ENCODE data around the gene KRT2. TPM values are rescaled to one million over a fixed set of nuclear protein-coding genes. Genes with fewer than 3 reads are reported as not detected.

The KRT2 gene
- total RNA-seq, 1 experiment from 2014 or later: not detected

GRCh38 chr12:52667931-52668330 lies 15.9 kb upstream of the KRT2 start:
- CTCF ChIA-PET: interaction anchor here (0.8 to 3.7 kb wide), 6 partner anchors 47 to 272 kb away, joined by 3 to 22 read pairs (median 12); no protein-coding TSS in a partner anchor
- H3K4me3 Mint-ChIP-seq: no peak overlapping the region

More at GRCh38 chr12:52667931-52668330, 15.9 kb upstream of the KRT2 start:
- peaks cover 2% of the 10 kb centered on the region; the same call in 1 of the 2 replicates for H3K27me3 Mint-ChIP-seq (ENCODE audit: low read depth)
- ATAC-seq (no peak), DNase-seq (ENCODE audit: low spot score) (no peak)
- no peaks in the 10 kb centered on the region for H3K9me3 Mint-ChIP-seq
- TF ChIP-seq ZBTB21 (CRISPR knock-in tag; IDR thresholded peaks at IDR 0.05; ENCODE audit: borderline replicate concordance): no peak
- TF ChIP-seq PRRX2 (CRISPR knock-in tag; IDR thresholded peaks at IDR 0.05): no peak
- TF ChIP-seq PREB (CRISPR knock-in tag; IDR thresholded peaks at IDR 0.05; ENCODE audit: borderline replicate concordance): no peak
- TF ChIP-seq ZNF423 (CRISPR knock-in tag; IDR thresholded peaks at IDR 0.05): no peak
- TF ChIP-seq SMAD3 (CRISPR knock-in tag; IDR thresholded peaks at IDR 0.05; ENCODE audit: borderline replicate concordance): no peak
- no peak for TF ChIP-seq E2F5 (CRISPR knock-in tag; IDR thresholded peaks at IDR 0.05)
- TF ChIP-seq MYBL2 (CRISPR knock-in tag; IDR thresholded peaks at IDR 0.05): no peak
- TF ChIP-seq ZNF416 (CRISPR knock-in tag; IDR thresholded peaks at IDR 0.05): no peak
- TF ChIP-seq RELA (CRISPR knock-in tag; IDR thresholded peaks at IDR 0.05; ENCODE audit: borderline replicate concordance): no peak
- no peak for TF ChIP-seq ZNF512 (CRISPR knock-in tag; IDR thresholded peaks at IDR 0.05; ENCODE audit: borderline replicate concordance)
- no peak for TF ChIP-seq ETV6 (CRISPR knock-in tag; IDR thresholded peaks at IDR 0.05)
- TF ChIP-seq TCF7 (CRISPR knock-in tag; IDR thresholded peaks at IDR 0.05; ENCODE audit: low read depth): no peak
- TF ChIP-seq ZNF425 (CRISPR knock-in tag; conservative IDR thresholded peaks at IDR 0.05): no peak
- no peak for TF ChIP-seq ZNF317 (CRISPR knock-in tag; IDR thresholded peaks at IDR 0.05; ENCODE audit: borderline replicate concordance, low read depth)
- no peak for TF ChIP-seq PRDM15 (CRISPR knock-in tag; IDR thresholded peaks at IDR 0.05)
- H3K36me3 Mint-ChIP-seq: no peaks in the 10 kb centered on the region
- H3K27ac Mint-ChIP-seq: no peak overlapping the region
- no peaks in the 10 kb centered on the region for H3K4me1 Mint-ChIP-seq
- POLR2A ChIA-PET: no interaction called here
